ENCODE results near the gene DLGAP1.

The DLGAP1 gene

GRCh38 chr18:3649135-3649632 lies 805.9 kb downstream of the DLGAP1 start:
- DNase-seq = no peak

- DNase-seq = no peak
Measured at GRCh38 chr18:3648641-3649040, 806.5 kb downstream of the DLGAP1 start.

GRCh38 chr18:3648200-3648599 lies 806.9 kb downstream of the DLGAP1 start:
- DNase-seq = no peak

- no peak for DNase-seq
Measured at GRCh38 chr18:3647636-3648035, 807.5 kb downstream of the DLGAP1 start.

GRCh38 chr18:3645384-3646156 lies 809.5 kb downstream of the DLGAP1 start:
- no peak for DNase-seq

- no peak for DNase-seq
Measured at GRCh38 chr18:3634250-3634939, 820.7 kb downstream of the DLGAP1 start.

GRCh38 chr18:3631887-3632286 lies 823.2 kb downstream of the DLGAP1 start:
- no peak for DNase-seq

- DNase-seq = no peak
Measured at GRCh38 chr18:3626929-3627458, 828.1 kb downstream of the DLGAP1 start.

GRCh38 chr18:3625742-3626091 lies 829.4 kb downstream of the DLGAP1 start:
- no peak for DNase-seq

- DNase-seq = no peak
Measured at GRCh38 chr18:3624935-3625741, 830.0 kb downstream of the DLGAP1 start.

GRCh38 chr18:3624546-3624934 lies 830.6 kb downstream of the DLGAP1 start:
- no peak for DNase-seq

- DNase-seq = no peak
Measured at GRCh38 chr18:3623769-3624545, 831.1 kb downstream of the DLGAP1 start.

- no peak for DNase-seq
Measured at GRCh38 chr18:3620146-3621119, 834.7 kb downstream of the DLGAP1 start.

GRCh38 chr18:3619746-3620145 lies 835.4 kb downstream of the DLGAP1 start:
- no peak for DNase-seq

- no peak for DNase-seq
Measured at GRCh38 chr18:3619222-3619621, 835.9 kb downstream of the DLGAP1 start.

GRCh38 chr18:3616744-3617143 lies 838.4 kb downstream of the DLGAP1 start:
- no peak for DNase-seq

- no peak for DNase-seq
Measured at GRCh38 chr18:3616142-3616541, 839.0 kb downstream of the DLGAP1 start.

- no peak for DNase-seq
Measured at GRCh38 chr18:3615374-3615985, 839.6 kb downstream of the DLGAP1 start.

GRCh38 chr18:3612315-3612714 lies 842.8 kb downstream of the DLGAP1 start:
- no peak for DNase-seq

- no peak for DNase-seq
Measured at GRCh38 chr18:3611313-3612090, 843.6 kb downstream of the DLGAP1 start.
